Measurements from ENCODE around the gene NRP2.

Gene NRP2

GRCh38 chr2:205687641-205687956 is 5.3 kb downstream of the NRP2 start:
- DNase-seq (ENCODE audit: low spot score), result no peak

- DNase-seq (ENCODE audit: low spot score), result no peak
These were observed 6.3 kb downstream of the NRP2 start for GRCh38 chr2:205688417-205689200.

- no peak for DNase-seq (ENCODE audit: low spot score)
These were observed 7.5 kb downstream of the NRP2 start for GRCh38 chr2:205689820-205690219.

- DNase-seq (ENCODE audit: low spot score), result no peak
These were observed 9.8 kb downstream of the NRP2 start for GRCh38 chr2:205692104-205692503.

GRCh38 chr2:205694256-205694655 is 12.0 kb downstream of the NRP2 start:
- no peak for DNase-seq (ENCODE audit: low spot score)

- no peak for DNase-seq (ENCODE audit: low spot score)
These were observed 13.2 kb downstream of the NRP2 start for GRCh38 chr2:205695460-205695991.

- no peak for DNase-seq (ENCODE audit: low spot score)
These were observed 14.1 kb downstream of the NRP2 start for GRCh38 chr2:205696331-205696926.

GRCh38 chr2:205696927-205697441 is 14.7 kb downstream of the NRP2 start:
- no peak for DNase-seq (ENCODE audit: low spot score)

- no peak for DNase-seq (ENCODE audit: low spot score)
These were observed 16.3 kb downstream of the NRP2 start for GRCh38 chr2:205698286-205699268.

- no peak for DNase-seq (ENCODE audit: low spot score)
These were observed 17.4 kb downstream of the NRP2 start for GRCh38 chr2:205699515-205700289.

GRCh38 chr2:205700331-205701132 is 18.2 kb downstream of the NRP2 start:
- DNase-seq (ENCODE audit: low spot score), result no peak

- no peak for DNase-seq (ENCODE audit: low spot score)
These were observed 19.2 kb downstream of the NRP2 start for GRCh38 chr2:205701509-205701908.

- DNase-seq (ENCODE audit: low spot score), result no peak
These were observed 20.3 kb downstream of the NRP2 start for GRCh38 chr2:205702576-205702975.

- DNase-seq (ENCODE audit: low spot score), result no peak
These were observed 21.3 kb downstream of the NRP2 start for GRCh38 chr2:205703471-205704126.

- DNase-seq (ENCODE audit: low spot score), result no peak
These were observed 21.9 kb downstream of the NRP2 start for GRCh38 chr2:205704127-205704741.

- no peak for DNase-seq (ENCODE audit: low spot score)
These were observed 23.4 kb downstream of the NRP2 start for GRCh38 chr2:205705511-205706349.

- DNase-seq (ENCODE audit: low spot score), result no peak
These were observed 24.6 kb downstream of the NRP2 start for GRCh38 chr2:205706769-205707381.

- no peak for DNase-seq (ENCODE audit: low spot score)
These were observed 25.9 kb downstream of the NRP2 start for GRCh38 chr2:205708231-205708631.
